ENCODE results near the gene TBC1D3B. TPM values are rescaled to one million over a fixed set of nuclear protein-coding genes. Genes with fewer than 3 reads are reported as not detected.

TBC1D3B gene
- total RNA-seq, 1 experiment from 2014 or later, result 6.3 TPM

DNA sequence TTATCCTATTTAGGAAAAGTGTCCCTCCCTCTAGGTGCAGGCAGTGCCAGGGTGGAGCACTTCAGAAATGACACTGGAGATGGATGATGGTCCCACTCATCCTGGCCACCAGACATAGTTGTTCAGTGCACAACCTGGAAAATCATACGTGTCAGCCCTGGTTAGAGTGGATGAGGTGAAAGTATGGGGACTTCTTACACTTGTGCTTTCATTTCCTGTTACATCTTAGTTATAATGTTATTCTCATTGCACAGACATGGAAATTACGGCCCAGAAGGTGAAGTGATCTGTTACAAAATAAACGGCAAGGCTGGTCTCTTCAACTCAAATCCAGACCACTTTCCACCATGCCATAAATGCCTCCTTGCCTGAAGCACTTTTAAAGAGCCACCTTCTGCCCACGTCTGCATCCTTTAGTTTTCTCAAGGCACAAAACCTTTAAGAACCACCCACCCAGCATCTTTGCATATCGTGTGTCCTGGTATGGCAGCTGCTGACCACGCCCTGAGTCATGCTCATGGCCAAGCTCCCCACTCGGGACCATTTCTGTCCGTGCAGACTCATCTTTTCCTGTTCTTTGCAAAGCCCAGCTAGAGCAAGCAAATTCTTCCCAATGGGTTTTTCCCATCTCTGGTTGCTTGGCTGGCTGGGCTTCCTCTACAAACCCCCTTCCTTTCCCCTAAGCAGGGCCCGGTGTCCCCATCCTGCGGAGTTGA, 22.4 kb downstream of the TBC1D3B start:
- no peak for TF ChIP-seq CBFB (CRISPR knock-in tag; IDR thresholded peaks at IDR 0.05; ENCODE audit: low read depth)
- no peak for TF ChIP-seq ZNF232 (CRISPR knock-in tag; IDR thresholded peaks at IDR 0.05)
- TF ChIP-seq ARID4B (CRISPR knock-in tag; IDR thresholded peaks at IDR 0.05; ENCODE audit: borderline replicate concordance), result no peak
- no peak for TF ChIP-seq OVOL2 (CRISPR knock-in tag; IDR thresholded peaks at IDR 0.05; ENCODE audit: borderline replicate concordance)
- H3K27ac Mint-ChIP-seq, result no peak overlapping the region
- H3K27me3 Mint-ChIP-seq (ENCODE audit: low read depth), result no peaks in the 10 kb centered on the region
- H3K9me3 Mint-ChIP-seq, result no peaks in the 10 kb centered on the region
- CTCF ChIA-PET, result interaction anchor here (0.8 to 1.1 kb wide), 2 partner anchors 178 to 185 kb away, joined by 3 read pairs; no protein-coding TSS in a partner anchor
- H3K4me1 Mint-ChIP-seq, result peaks cover 5% of the 10 kb centered on the region
- ATAC-seq, result no peak
- DNase-seq (ENCODE audit: low spot score), result no peak
- no peaks in the 10 kb centered on the region for H3K36me3 Mint-ChIP-seq
- H3K4me3 Mint-ChIP-seq, result no peak overlapping the region
- POLR2A ChIA-PET, result no interaction called here

GRCh38 chr17:36152639-36153120, 23.8 kb downstream of the TBC1D3B start:
- ATAC-seq, result no peak
- DNase-seq (ENCODE audit: low spot score), result no peak
- no peaks in the 10 kb centered on the region for H3K27me3 Mint-ChIP-seq (ENCODE audit: low read depth)
- TF ChIP-seq, protein P1, sequence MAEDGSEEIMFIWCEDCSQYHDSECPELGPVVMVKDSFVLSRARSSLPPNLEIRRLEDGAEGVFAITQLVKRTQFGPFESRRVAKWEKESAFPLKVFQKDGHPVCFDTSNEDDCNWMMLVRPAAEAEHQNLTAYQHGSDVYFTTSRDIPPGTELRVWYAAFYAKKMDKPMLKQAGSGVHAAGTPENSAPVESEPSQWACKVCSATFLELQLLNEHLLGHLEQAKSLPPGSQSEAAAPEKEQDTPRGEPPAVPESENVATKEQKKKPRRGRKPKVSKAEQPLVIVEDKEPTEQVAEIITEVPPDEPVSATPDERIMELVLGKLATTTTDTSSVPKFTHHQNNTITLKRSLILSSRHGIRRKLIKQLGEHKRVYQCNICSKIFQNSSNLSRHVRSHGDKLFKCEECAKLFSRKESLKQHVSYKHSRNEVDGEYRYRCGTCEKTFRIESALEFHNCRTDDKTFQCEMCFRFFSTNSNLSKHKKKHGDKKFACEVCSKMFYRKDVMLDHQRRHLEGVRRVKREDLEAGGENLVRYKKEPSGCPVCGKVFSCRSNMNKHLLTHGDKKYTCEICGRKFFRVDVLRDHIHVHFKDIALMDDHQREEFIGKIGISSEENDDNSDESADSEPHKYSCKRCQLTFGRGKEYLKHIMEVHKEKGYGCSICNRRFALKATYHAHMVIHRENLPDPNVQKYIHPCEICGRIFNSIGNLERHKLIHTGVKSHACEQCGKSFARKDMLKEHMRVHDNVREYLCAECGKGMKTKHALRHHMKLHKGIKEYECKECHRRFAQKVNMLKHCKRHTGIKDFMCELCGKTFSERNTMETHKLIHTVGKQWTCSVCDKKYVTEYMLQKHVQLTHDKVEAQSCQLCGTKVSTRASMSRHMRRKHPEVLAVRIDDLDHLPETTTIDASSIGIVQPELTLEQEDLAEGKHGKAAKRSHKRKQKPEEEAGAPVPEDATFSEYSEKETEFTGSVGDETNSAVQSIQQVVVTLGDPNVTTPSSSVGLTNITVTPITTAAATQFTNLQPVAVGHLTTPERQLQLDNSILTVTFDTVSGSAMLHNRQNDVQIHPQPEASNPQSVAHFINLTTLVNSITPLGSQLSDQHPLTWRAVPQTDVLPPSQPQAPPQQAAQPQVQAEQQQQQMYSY (CRISPR knock-in tag; IDR thresholded peaks at IDR 0.05), result no peak
- TF ChIP-seq, protein P2, sequence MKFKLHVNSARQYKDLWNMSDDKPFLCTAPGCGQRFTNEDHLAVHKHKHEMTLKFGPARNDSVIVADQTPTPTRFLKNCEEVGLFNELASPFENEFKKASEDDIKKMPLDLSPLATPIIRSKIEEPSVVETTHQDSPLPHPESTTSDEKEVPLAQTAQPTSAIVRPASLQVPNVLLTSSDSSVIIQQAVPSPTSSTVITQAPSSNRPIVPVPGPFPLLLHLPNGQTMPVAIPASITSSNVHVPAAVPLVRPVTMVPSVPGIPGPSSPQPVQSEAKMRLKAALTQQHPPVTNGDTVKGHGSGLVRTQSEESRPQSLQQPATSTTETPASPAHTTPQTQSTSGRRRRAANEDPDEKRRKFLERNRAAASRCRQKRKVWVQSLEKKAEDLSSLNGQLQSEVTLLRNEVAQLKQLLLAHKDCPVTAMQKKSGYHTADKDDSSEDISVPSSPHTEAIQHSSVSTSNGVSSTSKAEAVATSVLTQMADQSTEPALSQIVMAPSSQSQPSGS (CRISPR knock-in tag; IDR thresholded peaks at IDR 0.05; ENCODE audit: borderline replicate concordance, low read depth), result no peak
- TF ChIP-seq, protein P3, sequence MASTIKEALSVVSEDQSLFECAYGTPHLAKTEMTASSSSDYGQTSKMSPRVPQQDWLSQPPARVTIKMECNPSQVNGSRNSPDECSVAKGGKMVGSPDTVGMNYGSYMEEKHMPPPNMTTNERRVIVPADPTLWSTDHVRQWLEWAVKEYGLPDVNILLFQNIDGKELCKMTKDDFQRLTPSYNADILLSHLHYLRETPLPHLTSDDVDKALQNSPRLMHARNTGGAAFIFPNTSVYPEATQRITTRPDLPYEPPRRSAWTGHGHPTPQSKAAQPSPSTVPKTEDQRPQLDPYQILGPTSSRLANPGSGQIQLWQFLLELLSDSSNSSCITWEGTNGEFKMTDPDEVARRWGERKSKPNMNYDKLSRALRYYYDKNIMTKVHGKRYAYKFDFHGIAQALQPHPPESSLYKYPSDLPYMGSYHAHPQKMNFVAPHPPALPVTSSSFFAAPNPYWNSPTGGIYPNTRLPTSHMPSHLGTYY (CRISPR knock-in tag; IDR thresholded peaks at IDR 0.05), result no peak
- no peak for TF ChIP-seq TEAD1 (CRISPR knock-in tag; IDR thresholded peaks at IDR 0.05)
- no peak for TF ChIP-seq ETV6 (CRISPR knock-in tag; IDR thresholded peaks at IDR 0.05)
- TF ChIP-seq MYBL2 (CRISPR knock-in tag; IDR thresholded peaks at IDR 0.05), result no peak
- TF ChIP-seq TEAD4 (CRISPR knock-in tag; IDR thresholded peaks at IDR 0.05), result no peak
- CTCF ChIA-PET, result interaction anchor here (0.9 to 1.2 kb wide), 3 partner anchors 177 to 331 kb away, joined by 3 to 6 read pairs (median 3); no protein-coding TSS in a partner anchor
- peaks cover 9% of the 10 kb centered on the region for H3K4me1 Mint-ChIP-seq
- no peaks in the 10 kb centered on the region for H3K9me3 Mint-ChIP-seq
- H3K4me3 Mint-ChIP-seq, result no peak overlapping the region
- no peak overlapping the region for H3K27ac Mint-ChIP-seq
- POLR2A ChIA-PET, result no interaction called here
- H3K36me3 Mint-ChIP-seq, result no peaks in the 10 kb centered on the region

Measured in WTC11 (cell line).